ENCODE measurements around the gene GOSR1. TPM values are rescaled to one million over a fixed set of nuclear protein-coding genes. Genes with fewer than 3 reads are reported as not detected.
"Not testable (repeated sequence)": the region's sequence is repeated elsewhere in the genome, so short reads cannot be mapped to it uniquely, and the experiment has no call there.

Gene GOSR1
- total RNA-seq, 2 donors from 2014 or later, result 48.7 to 53.9 TPM

DNA sequence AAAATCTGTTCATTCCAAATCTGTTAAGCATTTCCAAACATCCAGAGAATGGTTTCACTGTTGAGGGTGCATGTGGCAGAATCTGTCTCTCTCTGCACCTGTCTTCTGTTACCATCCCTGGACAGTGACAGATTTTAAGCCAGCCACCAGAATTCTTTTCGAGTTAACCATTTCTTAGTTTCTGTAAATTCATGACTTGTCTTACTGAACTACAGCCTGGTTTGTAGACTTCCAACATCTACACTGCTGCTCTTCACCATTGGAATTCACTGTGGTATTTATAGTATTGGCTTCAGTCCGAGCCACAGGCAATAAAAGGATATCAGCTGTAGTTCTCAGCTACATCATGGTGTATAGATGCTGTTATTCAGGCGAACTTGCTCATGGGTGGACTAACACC is 47.6 kb downstream of the GOSR1 start:
- H3K9me3 ChIP-seq, result no peaks in the 10 kb centered on the region
- no peaks in the 10 kb centered on the region for H3K27me3 ChIP-seq
- intact Hi-C loops (cut with DNase I), result no loop called here
- H3K4me3 ChIP-seq, result no peak overlapping the region
- no peaks in the 10 kb centered on the region for H3K36me3 ChIP-seq
- TF ChIP-seq, protein P1, sequence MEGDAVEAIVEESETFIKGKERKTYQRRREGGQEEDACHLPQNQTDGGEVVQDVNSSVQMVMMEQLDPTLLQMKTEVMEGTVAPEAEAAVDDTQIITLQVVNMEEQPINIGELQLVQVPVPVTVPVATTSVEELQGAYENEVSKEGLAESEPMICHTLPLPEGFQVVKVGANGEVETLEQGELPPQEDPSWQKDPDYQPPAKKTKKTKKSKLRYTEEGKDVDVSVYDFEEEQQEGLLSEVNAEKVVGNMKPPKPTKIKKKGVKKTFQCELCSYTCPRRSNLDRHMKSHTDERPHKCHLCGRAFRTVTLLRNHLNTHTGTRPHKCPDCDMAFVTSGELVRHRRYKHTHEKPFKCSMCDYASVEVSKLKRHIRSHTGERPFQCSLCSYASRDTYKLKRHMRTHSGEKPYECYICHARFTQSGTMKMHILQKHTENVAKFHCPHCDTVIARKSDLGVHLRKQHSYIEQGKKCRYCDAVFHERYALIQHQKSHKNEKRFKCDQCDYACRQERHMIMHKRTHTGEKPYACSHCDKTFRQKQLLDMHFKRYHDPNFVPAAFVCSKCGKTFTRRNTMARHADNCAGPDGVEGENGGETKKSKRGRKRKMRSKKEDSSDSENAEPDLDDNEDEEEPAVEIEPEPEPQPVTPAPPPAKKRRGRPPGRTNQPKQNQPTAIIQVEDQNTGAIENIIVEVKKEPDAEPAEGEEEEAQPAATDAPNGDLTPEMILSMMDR (IDR thresholded peaks at IDR 0.05), result no peak
- no peaks in the 10 kb centered on the region for H3K4me1 ChIP-seq
- no peak for DNase-seq
- no peak overlapping the region for H3K27ac ChIP-seq
- H3K9ac ChIP-seq (ENCODE audit: low read depth in 2 of 2, low read length in 2 of 2), result peak overlapping the region in 1 of 2 donors; percentile 12

- H3K27me3 ChIP-seq, result no peaks in the 10 kb centered on the region
- TF ChIP-seq, protein P1 (IDR thresholded peaks at IDR 0.05), result no peak
- no peaks in the 10 kb centered on the region for H3K9me3 ChIP-seq
- intact Hi-C loops (cut with DNase I), result no loop called here
- no peak overlapping the region for H3K27ac ChIP-seq
- no peak for DNase-seq
- H3K36me3 ChIP-seq, result no peaks in the 10 kb centered on the region
- H3K4me1 ChIP-seq, result no peaks in the 10 kb centered on the region
- H3K9ac ChIP-seq (ENCODE audit: low read depth in 2 of 2, low read length in 2 of 2), result no peak overlapping the region
- H3K4me3 ChIP-seq, result no peak overlapping the region
Observed at GRCh38 chr17:30526401-30526800, 49.2 kb downstream of the GOSR1 start.

- intact Hi-C loops (cut with DNase I); H3K36me3 ChIP-seq; H3K4me3 ChIP-seq; H3K4me1 ChIP-seq; H3K9me3 ChIP-seq; H3K27me3 ChIP-seq; DNase-seq; H3K9ac ChIP-seq (ENCODE audit: low read depth in 2 of 2, low read length in 2 of 2); H3K27ac ChIP-seq: not testable (repeated sequence)
Observed at GRCh38 chr17:30528701-30529100, 51.5 kb downstream of the GOSR1 start.

DNA sequence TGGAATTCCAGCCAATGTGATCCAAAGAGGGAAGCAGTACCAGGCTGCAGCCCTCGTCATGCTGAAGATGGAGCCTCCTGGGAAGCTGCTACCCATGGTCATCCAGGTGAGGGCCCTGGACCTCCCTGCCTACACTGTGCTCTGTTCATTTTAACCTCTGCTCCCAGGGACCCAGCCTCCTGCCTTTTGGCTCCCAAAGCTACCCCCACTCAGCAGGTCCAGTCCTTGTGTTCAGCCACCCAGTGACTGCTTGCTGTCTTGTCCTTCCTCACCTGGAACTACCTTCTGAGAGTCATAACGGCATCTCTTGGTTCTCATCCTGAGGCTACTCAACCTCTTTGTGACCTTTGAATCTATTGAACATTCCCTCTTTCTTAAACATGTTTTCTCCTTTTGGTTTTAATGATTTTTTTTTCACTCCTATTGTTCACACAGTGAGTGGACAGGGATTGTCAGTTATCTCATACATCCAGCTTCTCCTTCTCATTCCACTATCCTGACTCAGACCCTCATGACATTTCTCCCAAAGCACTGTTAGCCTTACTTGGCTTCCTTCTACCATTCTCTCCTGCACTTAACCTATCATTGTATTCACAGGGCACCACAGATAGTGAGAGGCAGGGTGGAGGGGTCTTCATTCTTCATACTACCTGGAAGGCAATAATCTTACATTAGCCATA is 53.3 kb downstream of the GOSR1 start:
- intact Hi-C loops (cut with DNase I), result no loop called here
- H3K4me3 ChIP-seq, result no peak overlapping the region
- no peaks in the 10 kb centered on the region for H3K4me1 ChIP-seq
- H3K9ac ChIP-seq (ENCODE audit: low read depth in 2 of 2, low read length in 2 of 2), result no peak overlapping the region
- H3K27ac ChIP-seq, result no peak overlapping the region
- H3K36me3 ChIP-seq, result no peaks in the 10 kb centered on the region
- no peak for DNase-seq
- TF ChIP-seq, protein P1 (IDR thresholded peaks at IDR 0.05), result no peak
- H3K9me3 ChIP-seq, result no peaks in the 10 kb centered on the region
- no peaks in the 10 kb centered on the region for H3K27me3 ChIP-seq

DNA sequence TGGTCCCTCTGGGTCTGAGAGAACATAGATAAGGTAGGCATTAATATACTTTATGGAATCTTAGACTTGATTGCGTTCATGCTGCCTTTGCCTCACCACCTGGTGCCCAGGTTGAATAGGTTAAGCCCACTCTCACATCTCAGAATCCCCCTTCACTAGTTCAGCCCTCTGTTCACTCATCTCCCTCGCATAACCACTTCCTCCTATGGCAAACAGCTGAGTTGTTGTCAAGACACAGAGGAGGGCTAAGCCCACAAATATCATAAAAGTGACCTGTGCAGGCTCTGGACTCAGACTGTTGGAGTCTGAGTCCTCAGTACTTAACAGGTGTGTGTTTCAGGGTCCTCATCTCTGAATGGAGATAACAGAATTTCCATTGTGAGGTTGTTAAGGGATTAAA is 55.7 kb downstream of the GOSR1 start:
- Histone ChIP-seq H3K4me3 (no peak overlapping the region), H3K36me3 (no peaks in the 10 kb centered on the region), H3K9ac (ENCODE audit: low read depth in 2 of 2, low read length in 2 of 2) (no peak overlapping the region), H3K4me1 (no peaks in the 10 kb centered on the region), H3K27me3 (no peaks in the 10 kb centered on the region), H3K9me3 (no peaks in the 10 kb centered on the region), H3K27ac (no peak overlapping the region)
- intact Hi-C loops (cut with DNase I), result no loop called here
- TF ChIP-seq, protein P1 (IDR thresholded peaks at IDR 0.05), result no peak
- DNase-seq, result no peak

- Histone ChIP-seq H3K9ac (ENCODE audit: low read depth in 2 of 2, low read length in 2 of 2) (no peak overlapping the region), H3K4me1 (no peaks in the 10 kb centered on the region), H3K27me3 (no peaks in the 10 kb centered on the region), H3K9me3 (no peaks in the 10 kb centered on the region), H3K4me3 (no peak overlapping the region), H3K36me3 (no peaks in the 10 kb centered on the region), H3K27ac (no peak overlapping the region)
- no peak for DNase-seq
- TF ChIP-seq, protein P1 (IDR thresholded peaks at IDR 0.05), result no peak
- intact Hi-C loops (cut with DNase I), result no loop called here
Observed at GRCh38 chr17:30534298-30534697, 57.1 kb downstream of the GOSR1 start.

Measured in colonic mucosa (tissue), 4 donors.